ENCODE results near the gene COL6A1. TPM values are rescaled to one million over a fixed set of nuclear protein-coding genes. Genes with fewer than 3 reads are reported as not detected.

Gene COL6A1
- total RNA-seq, 1 donor from 2014 or later: 611 TPM

DNA sequence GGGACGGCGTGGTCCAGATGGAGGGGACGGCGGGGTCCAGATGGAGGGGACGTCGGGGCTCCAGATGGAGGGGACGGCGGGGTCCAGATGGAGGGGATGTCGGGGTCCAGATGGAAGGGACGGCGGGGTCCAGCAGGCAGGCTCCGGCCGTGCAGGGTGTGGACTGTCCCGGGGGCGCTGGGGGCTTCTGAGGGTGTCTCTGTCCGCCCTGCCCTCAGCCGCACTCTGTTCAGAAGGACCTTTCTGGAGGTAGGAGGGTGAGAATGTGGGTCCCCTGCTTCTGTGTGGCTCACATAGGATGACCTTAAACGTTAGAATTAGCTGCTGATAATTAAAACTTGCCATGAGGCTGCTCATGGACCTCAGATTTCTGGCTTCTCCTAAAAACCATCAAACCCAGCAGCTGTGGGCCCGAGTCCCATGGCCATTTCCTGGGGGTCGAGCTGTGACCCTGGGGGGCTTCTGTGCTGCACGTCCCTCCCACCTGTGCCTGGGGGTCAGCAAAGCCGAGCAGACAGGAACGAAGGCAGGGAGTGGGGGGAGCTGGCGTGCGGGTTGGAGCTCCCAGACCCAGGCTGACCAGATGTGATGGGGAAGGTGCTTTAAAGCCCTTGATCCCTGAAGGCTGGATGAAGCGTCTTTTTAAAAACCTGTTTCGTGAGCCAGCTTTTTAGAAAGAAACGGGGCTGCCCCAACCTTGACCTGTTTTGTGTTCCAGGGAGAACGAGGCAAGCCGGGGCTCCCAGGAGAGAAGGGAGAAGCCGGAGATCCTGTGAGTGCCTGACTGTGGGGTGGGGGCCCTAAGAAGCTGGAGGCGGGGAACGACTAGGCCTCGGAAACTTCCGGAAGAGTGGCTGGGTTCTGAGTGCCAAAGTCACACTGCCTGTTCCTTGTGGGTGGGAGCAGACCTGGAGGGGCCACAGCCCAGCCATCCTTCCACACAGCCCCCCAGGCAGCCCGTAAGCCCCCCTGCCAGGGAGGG, 7.1 kb downstream of the COL6A1 start:
- H3K36me3 Mint-ChIP-seq: peaks cover 14% of the 10 kb centered on the region
- peaks cover 5% of the 10 kb centered on the region for H3K4me1 Mint-ChIP-seq
- TF ChIP-seq, protein P1, sequence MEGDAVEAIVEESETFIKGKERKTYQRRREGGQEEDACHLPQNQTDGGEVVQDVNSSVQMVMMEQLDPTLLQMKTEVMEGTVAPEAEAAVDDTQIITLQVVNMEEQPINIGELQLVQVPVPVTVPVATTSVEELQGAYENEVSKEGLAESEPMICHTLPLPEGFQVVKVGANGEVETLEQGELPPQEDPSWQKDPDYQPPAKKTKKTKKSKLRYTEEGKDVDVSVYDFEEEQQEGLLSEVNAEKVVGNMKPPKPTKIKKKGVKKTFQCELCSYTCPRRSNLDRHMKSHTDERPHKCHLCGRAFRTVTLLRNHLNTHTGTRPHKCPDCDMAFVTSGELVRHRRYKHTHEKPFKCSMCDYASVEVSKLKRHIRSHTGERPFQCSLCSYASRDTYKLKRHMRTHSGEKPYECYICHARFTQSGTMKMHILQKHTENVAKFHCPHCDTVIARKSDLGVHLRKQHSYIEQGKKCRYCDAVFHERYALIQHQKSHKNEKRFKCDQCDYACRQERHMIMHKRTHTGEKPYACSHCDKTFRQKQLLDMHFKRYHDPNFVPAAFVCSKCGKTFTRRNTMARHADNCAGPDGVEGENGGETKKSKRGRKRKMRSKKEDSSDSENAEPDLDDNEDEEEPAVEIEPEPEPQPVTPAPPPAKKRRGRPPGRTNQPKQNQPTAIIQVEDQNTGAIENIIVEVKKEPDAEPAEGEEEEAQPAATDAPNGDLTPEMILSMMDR (IDR thresholded peaks at IDR 0.05; ENCODE audit: unreplicated experiment): no peak
- peaks cover 8% of the 10 kb centered on the region for H3K27me3 Mint-ChIP-seq (ENCODE audit: low read depth)
- no peaks in the 10 kb centered on the region for H3K9me3 Mint-ChIP-seq
- no peak overlapping the region for H3K27ac Mint-ChIP-seq
- peak in 1 of 2 experiments; percentile 15 for DNase-seq (ENCODE audit: low spot score in 2 of 2, unreplicated experiment in 2 of 2)
- no peak overlapping the region for H3K4me3 Mint-ChIP-seq

DNA sequence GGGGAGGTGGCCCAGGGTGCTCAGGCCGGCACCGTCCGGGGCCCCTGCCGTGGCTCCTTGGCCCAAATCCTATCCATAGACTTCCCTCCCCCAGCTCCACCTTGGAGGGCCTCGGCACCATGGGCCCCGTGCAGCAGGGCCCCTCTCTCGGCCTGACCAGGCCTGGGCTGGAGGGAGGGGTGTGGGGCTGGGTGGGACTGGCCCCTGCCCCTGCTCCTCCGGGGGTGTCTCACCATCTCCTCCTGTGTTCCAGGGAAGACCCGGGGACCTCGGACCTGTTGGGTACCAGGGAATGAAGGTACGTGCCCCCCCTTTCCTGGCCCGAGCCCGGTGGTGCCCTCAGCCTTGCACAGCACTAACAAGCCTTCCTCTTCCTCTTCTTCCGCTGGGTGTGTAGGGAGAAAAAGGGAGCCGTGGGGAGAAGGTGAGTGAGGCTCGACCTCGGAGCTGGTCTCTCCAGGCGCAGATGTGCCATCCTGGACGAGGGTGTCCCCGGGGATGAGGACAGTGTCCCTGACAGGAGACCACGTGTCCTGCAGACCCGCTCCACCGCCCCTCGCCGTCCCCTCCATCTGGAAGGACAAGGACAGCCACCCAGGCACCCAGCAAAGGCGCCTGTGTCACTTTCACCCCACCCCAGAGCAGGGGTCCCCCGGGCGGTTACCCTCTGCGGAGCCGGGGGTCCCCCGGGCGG, 7.9 kb downstream of the COL6A1 start:
- Mint-ChIP-seq H3K9me3 (no peaks in the 10 kb centered on the region), H3K27me3 (ENCODE audit: low read depth) (peaks cover 7% of the 10 kb centered on the region), H3K4me1 (peaks cover 5% of the 10 kb centered on the region), H3K4me3 (no peak overlapping the region), H3K36me3 (peaks cover 11% of the 10 kb centered on the region), H3K27ac (no peak overlapping the region)
- DNase-seq (ENCODE audit: low spot score in 2 of 2, unreplicated experiment in 2 of 2): peak in 1 of 2 experiments; percentile 17
- TF ChIP-seq, protein P1 (IDR thresholded peaks at IDR 0.05; ENCODE audit: unreplicated experiment): no peak

DNA sequence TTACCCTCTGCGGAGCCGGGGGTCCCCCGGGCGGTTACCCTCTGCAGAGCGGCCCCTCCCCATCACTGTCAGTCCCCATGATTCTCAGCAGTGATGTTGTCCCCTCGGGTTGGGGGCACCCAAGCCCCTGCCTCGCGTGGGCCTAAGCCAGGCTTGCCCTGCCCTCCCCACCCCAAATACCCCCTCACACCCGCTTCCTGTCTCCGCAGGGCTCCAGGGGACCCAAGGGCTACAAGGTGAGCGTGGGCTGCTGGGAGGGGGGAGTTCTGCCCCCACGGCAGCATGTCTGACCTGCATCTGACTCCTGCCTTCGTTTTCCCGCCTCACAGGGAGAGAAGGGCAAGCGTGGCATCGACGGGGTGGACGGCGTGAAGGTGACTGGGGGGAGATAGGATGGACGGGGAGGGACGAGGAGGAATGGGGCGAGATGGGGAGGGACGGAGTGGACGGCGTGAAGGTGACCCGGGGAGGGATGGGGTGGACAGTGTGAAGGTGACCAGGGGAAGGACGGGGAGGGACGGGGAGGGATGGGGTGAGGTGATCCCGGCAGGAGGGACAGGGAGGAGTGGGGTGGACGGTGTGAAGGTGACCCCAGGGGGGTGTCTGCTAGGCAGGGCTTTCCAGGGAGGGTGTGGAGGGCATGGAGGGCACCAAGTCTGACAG, 8.6 kb downstream of the COL6A1 start:
- TF ChIP-seq, protein P1 (IDR thresholded peaks at IDR 0.05; ENCODE audit: unreplicated experiment): no peak
- Mint-ChIP-seq H3K4me3 (no peak overlapping the region), H3K4me1 (peaks cover under 1% of the 10 kb centered on the region), H3K36me3 (peaks cover 4% of the 10 kb centered on the region), H3K9me3 (no peaks in the 10 kb centered on the region), H3K27ac (no peak overlapping the region), H3K27me3 (ENCODE audit: low read depth) (no peaks in the 10 kb centered on the region)
- DNase-seq (ENCODE audit: low spot score in 2 of 2, unreplicated experiment in 2 of 2): peak in 1 of 2 experiments; percentile 19

DNA sequence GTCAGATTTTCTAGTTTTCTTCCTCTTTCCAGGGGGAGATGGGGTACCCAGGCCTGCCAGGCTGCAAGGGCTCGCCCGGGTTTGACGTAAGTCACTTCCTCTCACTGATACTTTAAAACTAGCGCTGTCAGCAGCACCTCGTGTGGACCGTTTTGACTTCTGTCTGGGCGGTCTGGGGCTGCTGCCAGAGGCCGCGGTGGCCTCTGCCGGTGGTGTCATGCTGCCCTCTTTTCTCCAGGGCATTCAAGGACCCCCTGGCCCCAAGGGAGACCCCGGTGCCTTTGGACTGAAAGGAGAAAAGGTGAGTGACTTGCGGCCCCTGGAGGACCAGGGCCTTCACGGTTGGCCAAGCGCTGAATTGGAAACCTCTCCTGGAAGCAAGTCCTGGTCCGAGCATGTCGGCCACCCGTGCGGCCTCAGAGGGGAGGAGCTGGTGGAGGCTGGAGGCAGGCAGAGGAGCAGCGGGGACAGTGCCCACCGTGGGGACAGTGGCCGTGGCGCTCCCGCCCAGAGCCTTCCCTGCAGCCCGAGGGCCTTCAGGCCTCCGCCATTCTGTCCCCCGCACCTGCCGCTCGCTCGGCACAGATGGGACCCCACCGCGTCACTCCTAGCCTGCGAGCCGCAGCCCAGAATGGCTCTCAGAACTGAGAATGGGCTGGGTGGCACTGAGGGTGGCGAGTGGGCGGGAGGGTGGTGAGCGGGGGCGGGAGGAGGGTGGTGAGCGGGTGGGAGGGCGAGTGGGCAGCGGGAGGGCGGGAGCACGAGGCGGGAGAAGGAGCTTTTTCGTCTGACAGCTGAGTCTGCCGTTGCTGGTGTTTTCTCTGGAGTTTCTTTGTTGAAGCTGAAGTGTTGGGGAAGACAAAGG, 9.4 kb downstream of the COL6A1 start:
- H3K4me1 Mint-ChIP-seq: no peaks in the 10 kb centered on the region
- no peaks in the 10 kb centered on the region for H3K27me3 Mint-ChIP-seq (ENCODE audit: low read depth)
- TF ChIP-seq, protein P1 (IDR thresholded peaks at IDR 0.05; ENCODE audit: unreplicated experiment): no peak
- no peak overlapping the region for H3K27ac Mint-ChIP-seq
- H3K9me3 Mint-ChIP-seq: no peaks in the 10 kb centered on the region
- DNase-seq (ENCODE audit: low spot score in 2 of 2, unreplicated experiment in 2 of 2): peak; percentile 19 to 35
- H3K4me3 Mint-ChIP-seq: no peak overlapping the region
- H3K36me3 Mint-ChIP-seq: peaks cover 3% of the 10 kb centered on the region

Measured in mesothelial cell of epicardium (in vitro differentiated cells).